AG08396 (cell line): Measurements from ENCODE around the gene ZNF226.
"Not testable (repeated sequence)": the region's sequence is repeated elsewhere in the genome, so short reads cannot be mapped to it uniquely, and the experiment has no call there.

Experiments
- DNase-seq: peaks from one replicate; pipeline ENCODE4 v3.0.0; 2012; ENCODE audit warnings: low spot score, mixed read lengths

ZNF226 gene

DNA sequence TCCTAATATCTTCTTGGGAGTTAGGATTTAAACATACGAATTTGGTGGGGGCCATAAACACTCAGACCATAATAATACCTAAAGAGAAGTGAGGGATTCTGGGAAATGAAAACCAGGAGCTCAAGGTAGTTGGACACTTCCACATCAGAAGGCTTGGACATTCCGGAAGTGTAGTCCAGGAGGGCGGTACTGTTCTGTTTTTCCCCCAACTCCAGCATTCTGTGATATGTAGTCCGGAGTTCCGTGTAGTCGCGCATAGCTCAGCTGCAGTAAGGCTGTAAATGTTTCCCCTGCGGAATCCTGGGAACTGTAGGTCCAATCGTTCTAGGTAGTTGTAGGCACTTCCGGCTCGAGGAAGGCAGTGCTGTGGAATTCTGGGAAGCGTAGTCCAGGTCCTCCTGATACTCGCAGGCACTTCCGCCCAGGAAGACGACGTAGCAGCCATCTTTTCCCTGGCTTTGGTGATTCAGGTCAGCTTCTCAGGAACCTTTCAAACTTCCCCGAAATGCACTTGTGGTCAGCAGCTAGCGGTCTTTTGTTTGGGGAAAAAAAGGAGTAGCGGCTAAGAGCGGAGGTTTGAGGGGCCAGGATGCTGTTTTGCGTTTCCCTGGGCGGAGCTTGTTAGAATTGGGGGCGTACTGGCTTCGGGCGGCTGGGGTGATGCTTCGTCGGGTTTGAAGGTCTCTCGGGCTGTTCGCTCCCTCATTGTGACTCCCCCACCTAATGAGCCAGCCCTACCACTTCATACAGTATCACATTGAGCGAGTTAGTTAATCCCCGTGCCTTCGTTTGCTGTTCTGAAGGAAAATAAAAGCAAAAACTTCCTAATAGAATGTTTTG lies at the start of gene ZNF226:
Gene ZNF226 (plus strand): TSS at position 428 of the 840 bp plus-strand sequence. CDS start 4,981 bp downstream, outside the sequence.
- DNase-seq = peak; percentile 91

DNA sequence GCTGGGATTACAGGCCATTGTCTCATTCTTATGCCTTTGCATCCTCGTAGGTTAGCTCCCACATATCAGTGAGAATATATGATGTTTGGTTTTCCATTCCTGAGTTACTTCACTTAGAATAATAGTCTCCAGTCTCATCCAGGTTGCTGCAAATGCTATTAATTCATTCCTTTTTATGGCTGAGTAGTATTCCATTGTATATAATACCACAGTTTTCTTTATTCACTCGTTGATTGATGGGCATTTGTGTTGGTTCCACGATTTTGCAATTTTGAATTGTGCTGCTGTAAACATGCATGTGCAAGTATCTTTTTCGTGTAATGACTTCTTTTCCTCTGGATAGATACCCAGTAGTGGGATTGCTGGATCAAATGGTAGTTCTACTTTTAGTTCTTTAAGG lies 43.7 kb upstream of the ZNF226 start:
- not testable (repeated sequence) for DNase-seq

DNA sequence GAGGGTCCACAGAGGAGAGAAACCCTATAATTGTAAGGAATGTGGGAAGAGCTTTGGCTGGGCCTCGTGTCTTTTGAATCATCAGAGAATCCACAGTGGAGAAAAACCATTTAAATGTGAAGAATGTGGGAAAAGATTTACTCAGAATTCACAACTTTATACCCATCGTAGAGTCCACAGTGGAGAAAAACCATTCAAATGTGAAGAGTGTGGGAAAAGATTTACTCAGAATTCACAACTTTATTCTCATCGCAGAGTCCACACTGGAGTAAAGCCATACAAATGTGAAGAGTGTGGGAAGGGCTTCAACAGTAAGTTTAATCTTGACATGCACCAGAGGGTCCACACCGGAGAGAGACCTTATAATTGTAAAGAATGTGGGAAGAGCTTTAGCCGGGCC lies 32.9 kb upstream of the ZNF226 start:
- DNase-seq = no peak

DNA sequence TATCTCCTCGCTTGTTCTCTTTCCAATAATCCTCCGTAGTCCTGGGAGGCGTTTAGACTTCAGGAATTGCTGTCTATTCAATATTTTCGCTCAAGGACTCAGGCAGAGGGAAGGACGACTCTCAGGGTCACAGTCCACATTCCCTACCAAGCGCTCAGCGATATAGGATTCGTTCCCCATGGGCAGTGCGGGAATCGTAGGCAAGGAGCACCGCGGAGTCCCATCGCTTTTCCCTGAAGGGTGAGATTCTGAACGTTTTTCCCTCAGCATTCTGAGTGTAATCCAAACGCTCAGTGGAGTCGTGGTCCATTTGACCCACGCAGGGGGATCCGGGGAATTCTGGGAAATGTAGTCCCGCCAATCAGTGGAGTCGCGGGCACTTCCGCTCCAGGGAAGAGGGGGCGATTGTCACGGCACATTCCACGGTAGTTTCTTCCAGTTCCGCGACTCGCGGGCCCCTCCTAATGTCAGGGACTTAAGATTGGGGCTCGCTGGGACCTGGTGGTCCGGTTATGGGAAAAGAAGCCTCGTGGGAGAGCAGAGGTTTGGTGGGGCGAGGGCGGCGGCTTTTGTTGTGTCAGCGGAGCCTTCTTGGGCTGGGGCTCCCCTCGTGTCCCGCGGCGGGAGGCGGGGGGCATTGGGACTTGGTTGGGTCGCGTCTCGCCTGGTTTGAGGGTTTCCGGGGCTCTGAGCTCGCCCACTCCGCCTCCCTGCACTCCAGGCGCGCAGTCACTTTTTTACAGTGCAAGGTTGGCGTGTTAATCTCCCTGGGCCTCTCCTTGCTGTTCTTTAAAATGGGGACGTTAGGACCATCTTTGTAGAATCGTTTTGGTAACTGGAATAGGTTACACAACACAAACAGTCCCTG lies 23.5 kb upstream of the ZNF226 start, which contains the start of gene ZNF234:
Gene ZNF234 (plus strand): TSS at position 364 of the 868 bp plus-strand sequence. CDS start 3,079 bp downstream, outside the sequence.
- DNase-seq = peak; percentile 89

DNA sequence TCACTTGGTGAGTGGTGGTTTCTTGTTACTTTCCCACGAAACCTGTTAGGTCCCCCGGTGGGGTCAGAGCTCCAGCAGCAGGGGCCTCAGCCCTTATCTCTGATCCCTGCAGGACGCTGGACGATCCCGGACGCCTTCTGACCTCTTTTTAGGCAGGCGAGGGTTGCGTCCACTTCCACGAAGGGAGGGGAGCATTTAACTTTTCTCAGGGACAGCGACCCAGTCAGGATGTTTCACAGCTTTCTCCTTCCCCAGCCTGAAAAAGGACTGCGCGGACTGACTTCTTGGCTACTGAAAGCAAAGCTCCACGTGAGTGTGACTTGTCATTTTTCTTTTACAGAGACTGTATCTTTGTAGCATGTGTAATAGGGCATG lies 22.9 kb upstream of the ZNF226 start:
- DNase-seq = peak; percentile 14

DNA sequence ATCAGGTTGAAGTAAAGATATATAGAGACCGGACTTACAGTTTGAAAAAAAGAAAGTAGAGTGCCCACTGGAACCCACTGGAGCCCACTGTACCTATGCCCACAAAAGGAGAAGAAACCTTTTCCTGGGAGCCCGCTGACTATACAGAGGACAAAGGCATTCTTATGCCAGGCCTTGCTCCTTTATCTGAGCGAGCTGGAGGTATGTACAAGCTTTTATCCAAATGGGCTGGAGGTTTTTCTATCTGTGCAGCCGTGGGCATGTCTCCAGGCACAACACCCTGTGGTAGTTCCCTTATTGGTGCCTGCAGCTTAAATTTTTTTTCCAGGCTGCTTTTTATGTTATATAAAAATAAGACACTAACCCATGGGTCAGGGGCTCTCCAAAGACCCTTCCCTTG lies 15.1 kb upstream of the ZNF226 start:
- no peak for DNase-seq

DNA sequence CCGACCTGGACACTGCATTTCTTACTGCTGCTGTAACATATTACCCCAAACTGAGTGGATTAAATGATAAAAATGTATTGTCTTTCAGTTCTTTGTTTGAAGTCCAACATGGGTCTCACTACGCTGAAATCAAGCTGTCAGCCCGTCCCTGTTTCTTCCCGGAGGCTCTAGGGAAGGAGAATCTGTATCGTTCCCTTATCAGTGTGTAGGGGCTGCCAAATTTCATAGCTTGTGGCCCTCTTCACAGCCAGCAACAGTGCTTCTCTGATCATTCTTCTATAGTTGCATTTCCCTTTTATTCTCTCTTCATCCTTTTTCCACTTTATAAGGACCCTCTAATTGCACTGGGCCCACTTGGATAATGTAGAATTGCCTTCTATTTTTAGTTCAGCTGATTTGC lies 13.4 kb upstream of the ZNF226 start:
- DNase-seq = no peak

DNA sequence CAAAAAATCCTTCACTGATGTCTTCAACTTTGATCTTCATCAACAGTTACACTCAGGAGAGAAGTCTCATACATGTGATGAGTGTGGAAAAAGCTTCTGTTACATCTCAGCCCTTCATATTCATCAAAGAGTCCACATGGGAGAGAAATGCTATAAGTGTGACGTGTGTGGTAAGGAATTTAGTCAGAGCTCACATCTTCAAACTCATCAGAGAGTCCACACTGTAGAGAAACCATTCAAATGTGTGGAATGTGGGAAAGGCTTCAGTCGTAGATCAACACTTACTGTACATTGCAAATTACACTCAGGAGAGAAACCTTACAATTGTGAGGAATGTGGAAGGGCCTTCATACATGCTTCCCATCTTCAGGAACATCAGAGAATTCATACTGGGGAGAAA lies 8.4 kb upstream of the ZNF226 start:
- DNase-seq = no peak

DNA sequence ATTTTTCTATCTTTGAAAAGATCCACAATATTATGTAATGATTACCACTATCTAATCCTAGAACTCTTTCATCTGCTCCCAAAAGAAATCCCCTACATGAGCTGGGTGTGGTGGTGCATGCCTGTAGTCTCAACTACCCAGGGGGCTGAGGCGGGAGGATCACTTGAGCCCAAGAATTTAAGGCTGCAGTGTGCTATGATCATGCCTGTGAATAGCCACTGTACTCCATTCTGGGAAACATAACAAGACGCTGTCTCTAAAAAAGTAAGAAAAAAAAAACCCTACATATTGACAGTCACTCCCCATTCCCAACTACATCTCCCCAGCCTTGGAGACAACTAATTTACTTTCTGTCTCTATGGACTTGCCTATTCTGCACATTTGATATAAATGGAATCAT lies 1.1 kb upstream of the ZNF226 start:
- no peak for DNase-seq

DNA sequence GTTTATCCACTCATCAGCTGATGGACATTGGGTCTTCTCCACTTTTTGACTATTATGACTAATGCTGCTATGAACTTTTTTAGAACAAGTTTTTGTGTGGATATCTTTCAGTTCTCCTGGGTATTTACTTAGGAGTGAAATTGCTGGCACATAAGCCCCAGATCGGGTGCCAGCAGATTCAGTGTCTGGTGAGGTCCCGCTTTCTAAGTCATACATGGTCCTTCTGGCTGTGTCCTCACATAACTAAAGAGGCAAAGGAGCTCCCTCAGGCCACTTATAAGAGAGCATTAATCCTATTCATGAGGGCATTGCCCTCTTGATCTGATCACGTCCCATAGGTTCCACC lies 600 bp upstream of the ZNF226 start:
- DNase-seq = no peak

DNA sequence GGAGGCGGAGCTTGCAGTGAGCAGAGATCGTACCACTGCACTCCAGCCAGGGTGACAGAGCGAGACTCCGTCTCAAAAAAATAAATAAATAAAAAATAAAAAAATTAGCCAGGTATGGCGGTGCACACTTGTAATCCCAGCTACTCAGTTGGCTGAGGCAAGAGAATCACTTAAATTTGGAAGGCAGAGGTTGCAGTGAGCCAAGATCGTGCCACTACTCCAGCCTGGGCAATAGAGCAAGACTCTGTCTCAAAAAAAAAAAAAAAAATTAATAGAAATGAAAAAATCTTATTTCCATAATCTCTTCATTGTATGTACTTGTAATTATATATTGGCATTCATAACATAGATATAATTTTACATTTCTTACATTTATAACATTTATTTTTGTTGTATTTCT lies 5.8 kb downstream of the ZNF226 start:
- DNase-seq = not testable (repeated sequence)

DNA sequence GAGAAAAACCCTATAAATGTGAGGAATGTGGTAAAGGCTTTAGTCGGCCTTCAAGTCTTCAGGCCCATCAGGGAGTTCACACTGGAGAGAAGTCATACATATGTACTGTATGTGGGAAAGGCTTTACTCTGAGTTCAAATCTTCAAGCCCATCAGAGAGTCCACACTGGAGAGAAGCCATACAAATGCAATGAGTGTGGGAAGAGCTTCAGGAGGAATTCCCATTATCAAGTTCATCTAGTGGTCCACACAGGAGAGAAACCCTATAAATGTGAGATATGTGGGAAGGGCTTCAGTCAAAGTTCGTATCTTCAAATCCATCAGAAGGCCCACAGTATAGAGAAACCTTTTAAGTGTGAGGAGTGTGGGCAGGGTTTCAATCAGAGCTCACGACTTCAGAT lies 11.7 kb downstream of the ZNF226 start:
- no peak for DNase-seq

DNA sequence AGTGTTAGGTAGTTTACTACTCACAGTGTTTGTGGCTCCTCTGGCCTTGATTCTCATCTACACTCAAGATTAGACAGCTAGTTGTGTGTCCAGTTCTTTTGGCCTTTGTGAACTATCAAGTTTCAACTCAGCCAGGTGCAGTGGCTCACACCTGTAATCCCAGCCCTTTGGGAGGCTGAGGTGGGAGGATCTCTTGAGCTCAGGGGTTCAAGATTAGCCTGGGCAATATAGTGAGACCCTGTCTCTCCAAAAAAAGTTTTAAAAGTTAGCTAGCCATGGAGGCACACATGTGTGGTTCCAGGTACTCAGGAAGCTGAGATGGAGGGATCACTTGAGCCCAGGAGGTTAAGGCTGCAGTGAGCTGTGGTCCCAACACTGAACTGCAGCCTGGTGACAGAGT lies 16.1 kb downstream of the ZNF226 start:
- DNase-seq = no peak

DNA sequence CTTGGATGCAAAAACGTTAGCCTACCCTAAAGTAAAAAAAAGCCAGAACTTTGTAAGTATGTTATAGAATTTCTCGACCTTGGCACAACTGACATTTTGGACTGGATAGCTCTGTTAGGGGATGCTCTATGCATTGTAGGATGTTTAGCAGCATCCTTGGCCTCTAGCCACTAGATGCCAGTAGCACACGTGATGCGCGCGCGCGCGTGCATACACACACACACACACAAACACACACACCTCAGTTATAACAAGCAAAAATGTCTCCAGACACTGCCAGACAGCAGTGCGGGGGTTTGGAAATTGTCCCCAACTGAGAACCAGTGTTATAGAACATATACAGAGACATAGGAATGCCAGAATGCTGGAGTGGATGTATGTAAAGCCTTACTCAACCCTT lies 17.2 kb downstream of the ZNF226 start:
- DNase-seq = no peak

DNA sequence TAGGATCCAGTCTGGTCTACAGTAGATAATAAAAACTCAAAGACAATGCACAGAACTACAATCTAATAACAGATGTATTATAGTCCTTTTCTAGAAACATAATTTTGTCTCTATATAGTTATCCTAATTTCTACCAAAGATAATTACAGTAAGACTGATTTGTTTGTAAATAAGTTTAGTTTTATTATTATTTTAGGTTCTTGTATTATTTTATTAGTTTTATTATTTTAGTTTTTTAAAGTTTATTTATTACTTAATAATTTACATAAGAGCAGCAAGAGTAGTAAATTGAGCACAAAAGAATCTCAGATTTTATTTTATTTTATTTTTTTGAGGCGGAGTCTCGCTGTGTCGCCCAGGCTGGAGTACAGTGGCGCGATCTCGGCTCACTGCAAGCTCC lies 25.1 kb downstream of the ZNF226 start:
- DNase-seq = no peak

DNA sequence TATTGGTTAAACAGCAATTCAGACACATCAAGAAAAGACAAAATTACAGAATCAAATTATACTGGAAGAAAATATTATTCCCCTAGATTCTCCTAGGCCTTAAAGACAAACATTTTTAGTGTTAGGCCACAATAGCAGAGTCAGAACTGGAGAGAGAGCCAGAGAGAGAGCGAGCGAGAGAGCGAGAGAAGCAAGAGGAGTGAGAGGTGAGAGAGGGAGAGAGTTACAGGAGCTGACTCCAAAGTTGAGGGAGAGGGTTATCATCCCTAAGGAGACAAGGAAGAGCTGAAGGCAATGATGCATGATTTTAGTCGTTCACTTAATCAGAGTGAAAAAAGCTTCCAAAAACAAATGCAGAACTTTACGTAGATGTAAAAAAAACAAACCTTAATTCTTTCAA lies 27.2 kb downstream of the ZNF226 start:
- DNase-seq = no peak

DNA sequence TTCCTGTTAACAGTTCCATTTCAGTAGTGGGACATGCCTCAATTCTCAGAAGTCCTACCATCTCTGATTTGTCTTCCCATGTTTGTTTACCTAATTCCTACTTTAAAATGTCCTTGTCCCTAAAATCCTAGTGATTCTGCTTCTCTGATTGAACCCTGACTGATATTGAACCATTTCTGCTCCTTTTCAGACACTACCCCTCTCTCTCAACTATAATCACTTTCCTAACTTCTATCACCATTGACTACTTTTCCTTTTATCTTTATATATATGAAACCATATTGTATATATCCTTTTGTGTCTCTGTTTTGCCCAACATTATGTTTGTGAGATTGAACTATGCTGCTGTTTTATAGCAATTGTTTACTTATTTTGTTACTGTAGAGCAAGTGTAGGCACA lies 31.9 kb downstream of the ZNF226 start:
- DNase-seq = no peak

DNA sequence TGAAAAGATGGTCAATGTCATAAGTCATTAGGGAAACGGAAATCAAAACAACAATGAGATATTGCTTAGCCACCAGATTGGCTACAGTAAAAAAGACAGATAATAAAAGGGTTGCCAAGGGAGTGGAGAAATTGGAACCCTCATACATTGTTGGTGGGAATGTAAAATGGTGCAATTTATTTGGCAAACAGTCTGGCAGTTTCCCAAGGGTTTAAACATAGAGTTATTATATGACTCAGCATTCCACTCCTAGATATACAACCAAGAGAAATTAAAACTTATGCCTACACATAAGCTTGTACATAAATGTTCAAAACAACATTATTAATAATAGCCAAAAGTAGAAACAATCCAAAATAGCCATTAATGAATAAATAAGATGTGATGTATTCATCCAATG lies 37.6 kb downstream of the ZNF226 start:
- peak; percentile 2 for DNase-seq

DNA sequence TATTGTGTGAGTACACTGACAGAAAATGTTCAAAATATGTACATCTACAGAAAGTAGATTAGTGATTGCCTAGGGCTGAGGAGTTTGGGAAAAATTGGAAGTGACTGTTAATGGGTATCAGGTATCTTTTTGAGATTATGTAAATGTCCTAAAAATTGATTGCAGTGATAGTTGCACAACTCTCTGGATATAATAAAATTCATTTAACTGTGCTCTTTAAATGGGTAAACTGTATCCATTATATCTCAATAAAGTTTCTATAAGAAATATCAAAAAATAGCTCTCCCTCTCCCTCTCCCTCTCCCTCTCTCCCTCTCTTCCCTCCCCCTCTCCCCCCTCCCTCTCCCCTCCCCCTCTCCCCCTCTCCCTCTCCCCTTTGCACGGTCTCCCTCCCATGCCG lies 38.1 kb downstream of the ZNF226 start:
- no peak for DNase-seq

DNA sequence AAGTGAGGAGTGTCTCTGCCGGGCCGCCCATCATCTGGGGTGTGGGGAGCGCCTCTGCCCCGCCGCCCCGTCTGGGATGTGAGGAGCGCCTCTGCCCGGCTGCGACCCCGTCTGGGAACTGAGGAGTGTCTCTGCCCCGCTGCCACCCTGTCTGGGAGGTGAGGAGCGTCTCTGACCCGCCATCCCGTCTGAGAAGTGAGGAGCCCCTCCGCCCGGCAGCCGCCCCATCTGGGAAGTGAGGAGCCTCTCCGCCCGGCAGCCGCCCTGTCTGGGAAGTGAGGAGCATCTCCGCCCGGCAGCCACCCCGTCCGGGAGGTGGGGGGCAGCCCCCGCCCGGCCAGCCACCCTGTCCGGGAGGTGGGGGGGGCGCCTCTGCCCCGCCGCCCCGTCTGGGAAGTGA lies 39.0 kb downstream of the ZNF226 start:
- DNase-seq = not testable (repeated sequence)

DNA sequence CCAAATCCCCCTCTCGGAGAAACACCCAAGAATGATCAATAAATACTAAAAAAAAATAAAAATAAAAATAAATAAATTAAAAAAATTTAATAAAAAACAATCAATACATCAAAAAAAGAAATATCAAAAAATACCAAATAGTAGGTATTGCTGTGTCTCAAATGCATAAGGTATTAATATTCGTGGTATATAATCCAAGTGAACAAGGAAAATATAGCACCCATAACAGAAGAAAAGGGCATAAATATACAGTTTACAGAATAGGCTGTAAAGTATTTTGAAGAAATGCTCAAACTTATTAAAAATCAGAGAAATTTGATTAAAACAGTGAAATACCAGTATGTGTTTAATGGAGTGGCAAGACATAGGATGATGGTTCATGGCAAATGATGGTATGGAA lies 39.9 kb downstream of the ZNF226 start:
- DNase-seq = no peak

DNA sequence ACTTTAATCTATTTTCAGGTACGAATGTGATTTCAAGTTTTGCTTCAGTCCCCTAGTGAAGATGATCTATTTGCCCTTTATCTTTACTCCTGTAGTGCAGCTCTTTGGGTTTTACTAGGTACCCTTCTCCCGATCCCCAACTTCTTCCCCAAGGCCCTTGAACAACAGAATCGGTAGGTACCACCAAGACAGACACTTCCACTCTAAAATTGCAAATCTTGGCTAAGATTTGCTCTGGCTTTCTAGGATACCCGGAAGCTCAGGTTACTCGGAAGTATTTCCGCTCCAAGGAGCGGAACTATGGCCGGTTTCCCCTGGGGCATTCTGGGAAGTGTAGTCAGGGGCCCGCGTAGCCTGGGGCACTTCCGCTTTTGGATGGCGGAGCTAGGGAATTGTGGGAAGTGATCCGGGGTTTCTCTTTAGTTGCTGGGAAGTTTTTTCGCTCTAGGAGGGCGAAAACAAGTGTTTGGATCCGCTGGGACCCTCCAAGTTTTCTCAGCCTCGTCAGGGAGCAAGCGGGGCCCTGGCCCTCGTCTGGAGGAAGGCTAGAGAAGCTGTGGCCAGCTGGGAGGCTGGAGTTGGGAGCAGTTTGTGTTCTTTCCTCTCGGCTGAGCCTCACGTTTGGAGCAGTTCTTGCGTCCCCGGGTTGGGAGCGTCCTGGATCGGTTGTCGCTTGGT lies 42.4 kb downstream of the ZNF226 start:
- peak; percentile 88 for DNase-seq
